Stimulated activated CD8-positive, alpha-beta memory T cell treated with anti-CD3 and anti-CD28 coated beads, Interleukin-15, amount 100 ng/mL, for 48 hours (primary cell): Measurements from ENCODE around the gene ANXA10.
"Not testable (repeated sequence)": the region's sequence is repeated elsewhere in the genome, so short reads cannot be mapped to it uniquely, and the experiment has no call there.

Experiments used
- DNase-seq, 2 donors: peaks; one replicate each; pipeline ENCODE4 v3.0.0-alpha.2; 2020; ENCODE audit warnings: low read depth in 2 of 2

The ANXA10 gene

DNA sequence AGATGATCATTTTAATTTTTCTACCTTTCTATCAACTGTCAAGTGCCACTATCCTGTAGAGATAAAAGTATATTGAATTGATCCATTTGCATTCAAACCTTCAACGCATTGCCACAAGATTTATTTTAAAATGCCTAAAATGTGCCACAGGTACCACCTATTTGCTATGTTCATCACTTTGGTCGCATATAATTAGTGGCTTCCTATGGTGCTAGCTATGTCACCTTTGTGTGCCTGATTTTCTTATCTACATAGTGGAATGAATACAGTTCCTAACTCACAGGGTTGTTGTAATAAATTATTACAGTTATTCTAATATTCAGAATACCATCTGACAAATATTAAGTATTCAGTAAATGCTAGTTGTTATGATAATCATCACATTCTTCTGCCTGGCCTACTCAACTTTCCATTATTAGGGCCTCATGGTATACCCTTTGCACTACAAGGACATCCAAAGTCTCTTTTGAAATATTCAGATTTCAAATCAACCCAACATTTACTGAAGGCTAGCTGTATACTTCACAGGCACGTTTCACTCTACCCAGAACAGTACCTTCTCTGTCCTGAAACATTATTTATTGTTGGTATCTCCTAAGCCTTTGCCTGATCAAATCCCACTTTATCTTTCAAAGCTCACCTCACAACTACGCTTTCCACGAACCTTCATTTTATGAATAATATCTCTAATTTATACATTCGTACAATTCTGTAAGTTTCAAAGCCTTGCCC, 62.4 kb downstream of the ANXA10 start:
- DNase-seq: no peak

GRCh38 chr4:168162604-168163003, 70.3 kb downstream of the ANXA10 start:
- no peak for DNase-seq

DNA sequence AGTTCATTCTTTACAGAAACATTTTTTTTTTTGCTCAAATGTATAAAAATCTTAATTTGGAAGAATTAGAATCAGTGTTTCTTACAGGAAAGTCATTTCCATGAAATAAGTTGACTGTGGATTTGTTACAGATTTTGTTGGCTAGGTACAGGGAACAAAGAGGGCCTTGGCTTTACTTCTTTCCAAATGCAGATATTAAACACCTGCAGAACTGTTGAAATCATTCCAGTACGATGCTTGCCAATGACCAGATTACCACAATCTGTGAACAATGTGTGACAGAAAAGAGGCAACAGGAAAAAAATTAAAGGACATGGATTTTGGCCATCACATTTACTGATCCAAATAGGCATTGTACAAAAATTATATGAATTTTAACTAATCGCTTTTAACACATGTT, 70.8 kb downstream of the ANXA10 start:
- DNase-seq: no peak

- DNase-seq: no peak
Measured at GRCh38 chr4:168164045-168164444, 71.7 kb downstream of the ANXA10 start.

DNA sequence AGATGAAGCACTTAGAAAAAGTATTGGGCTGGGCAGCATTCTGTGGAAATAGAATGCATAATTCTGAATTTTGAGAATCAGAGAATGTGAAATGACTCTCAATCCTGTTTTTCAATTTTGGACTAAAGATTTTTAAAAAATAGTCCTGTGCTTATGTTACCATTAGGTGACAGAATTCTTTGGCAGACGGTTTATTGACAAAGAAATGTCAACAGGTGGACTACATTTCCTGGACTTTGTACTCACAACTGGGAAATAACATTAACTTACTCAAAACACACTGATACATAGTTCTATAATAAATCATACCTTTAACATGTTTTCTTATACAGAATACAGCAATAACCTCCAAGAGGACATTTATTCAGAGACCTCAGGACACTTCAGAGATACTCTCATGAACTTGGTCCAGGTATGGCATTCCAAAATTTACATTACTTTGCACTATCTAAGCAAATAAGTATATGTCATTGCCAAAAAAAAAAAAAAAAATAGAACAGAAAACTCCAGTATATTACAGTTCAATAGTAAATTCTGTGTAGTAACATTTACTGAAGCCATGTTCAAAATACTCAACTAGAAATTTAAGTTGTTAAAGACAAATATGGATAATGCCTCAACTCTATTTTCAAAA, 72.7 kb downstream of the ANXA10 start:
- DNase-seq: no peak

- no peak for DNase-seq
Measured at GRCh38 chr4:168167714-168168284, 75.5 kb downstream of the ANXA10 start.

GRCh38 chr4:168174308-168174707, 82.0 kb downstream of the ANXA10 start:
- no peak for DNase-seq

GRCh38 chr4:168177546-168178149, 85.3 kb downstream of the ANXA10 start:
- no peak for DNase-seq

DNA sequence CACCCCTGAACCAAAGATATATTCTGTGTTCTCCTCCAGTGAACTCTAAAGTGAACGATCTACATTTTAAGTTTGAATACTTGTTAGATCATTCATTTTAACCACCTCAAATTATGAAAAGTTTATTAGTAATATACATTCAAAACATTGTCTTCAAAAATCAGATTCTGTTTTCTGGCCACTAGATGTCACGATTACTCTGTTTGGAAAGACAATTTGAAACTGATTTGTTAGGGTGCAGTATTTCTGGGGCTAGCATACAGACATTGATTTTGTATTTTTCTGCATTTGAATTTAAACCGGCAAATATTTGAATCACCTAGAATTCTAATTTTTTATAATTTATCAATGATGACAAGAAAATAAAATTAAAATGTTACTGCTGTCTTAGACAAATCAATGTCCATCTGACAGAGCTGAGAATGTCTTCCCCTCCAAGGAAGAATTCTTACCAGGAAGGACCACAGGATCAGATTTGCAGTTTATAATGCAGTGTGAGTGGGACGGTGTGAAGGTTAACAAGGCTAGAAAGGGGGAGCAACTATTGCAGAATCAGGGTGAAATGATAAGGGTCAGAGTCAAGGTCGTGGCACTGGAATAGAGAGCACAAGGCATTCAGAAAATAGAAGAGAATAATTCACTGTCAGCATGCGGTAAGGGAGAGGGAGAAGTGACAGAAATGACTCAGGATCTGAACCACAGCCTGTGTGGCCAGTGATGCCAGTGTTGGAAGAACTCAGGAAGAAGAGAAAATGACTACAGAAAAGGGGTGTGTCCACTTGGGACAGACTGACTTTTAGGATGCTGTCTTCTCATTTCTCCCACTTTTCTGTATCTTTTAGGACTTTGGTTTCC, 91.6 kb downstream of the ANXA10 start:
- DNase-seq: no peak

GRCh38 chr4:168188754-168189153, 96.4 kb downstream of the ANXA10 start:
- DNase-seq: no peak

DNA sequence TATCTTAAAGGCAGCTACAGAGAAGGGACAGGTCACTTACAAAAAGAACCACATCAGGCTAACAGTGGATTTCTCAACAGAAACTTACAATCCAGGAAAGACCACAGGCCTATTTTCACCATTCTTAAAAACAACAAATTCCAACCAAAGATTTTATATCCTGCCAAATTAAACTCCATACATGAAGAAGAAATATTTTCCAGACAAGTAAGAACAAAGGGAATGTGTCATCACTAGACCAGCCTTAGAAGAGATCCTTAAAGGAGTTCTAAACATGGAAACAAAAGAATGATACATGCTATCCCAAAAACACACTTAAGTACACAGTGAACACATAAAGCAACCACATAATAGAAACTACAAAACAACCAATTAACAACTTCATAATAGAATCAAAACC, 105.6 kb downstream of the ANXA10 start:
- no peak for DNase-seq

DNA sequence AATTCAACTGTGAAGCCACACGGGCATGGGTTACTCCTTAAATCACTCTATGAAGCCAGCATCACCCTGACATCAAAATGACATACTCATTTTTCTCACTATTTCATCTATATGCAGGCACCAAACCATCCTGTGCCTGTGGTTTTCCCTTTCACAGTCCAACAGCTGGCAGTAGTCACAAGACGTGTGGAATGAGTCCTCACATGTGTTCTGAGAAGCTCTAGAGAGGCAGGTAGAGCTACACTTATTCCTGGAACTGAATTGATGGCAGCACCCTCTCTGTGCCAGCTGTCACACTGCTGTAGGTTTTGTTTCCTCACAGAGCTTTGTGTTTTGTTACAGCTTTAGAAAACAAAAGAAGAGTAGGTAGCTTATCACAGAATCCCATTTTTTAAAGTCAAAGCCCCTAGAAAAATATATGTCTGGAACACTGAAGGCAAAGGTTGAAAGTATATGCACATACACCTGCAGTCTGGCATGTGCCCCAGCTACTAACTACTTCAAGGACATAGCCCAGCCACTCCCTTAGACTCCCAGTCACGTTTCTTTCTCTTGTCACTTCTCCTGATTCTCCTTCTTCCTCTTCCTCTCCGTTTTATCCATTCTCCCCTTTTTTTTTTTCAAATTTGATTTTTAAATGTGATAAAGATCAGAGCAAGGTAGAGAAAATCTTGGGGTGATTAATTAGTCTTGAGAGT, 107.1 kb downstream of the ANXA10 start:
- DNase-seq: no peak

DNA sequence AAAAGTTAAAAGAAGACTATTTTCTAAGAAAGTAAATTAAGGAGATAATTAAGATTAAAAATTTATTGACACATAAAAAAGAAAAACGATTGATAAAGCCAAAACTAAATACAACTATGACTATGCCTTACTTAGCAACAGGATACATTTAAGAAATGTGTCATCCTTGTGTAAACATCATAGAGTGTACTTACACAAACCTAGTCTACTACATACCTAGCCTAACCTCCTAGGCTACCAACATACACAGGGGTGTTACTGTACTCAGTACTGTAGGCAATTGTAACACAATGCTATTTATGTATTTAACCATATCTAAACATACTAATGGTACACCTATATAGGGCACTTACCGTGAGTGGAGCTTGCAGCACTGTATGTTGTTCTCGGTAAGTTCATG, 108.3 kb downstream of the ANXA10 start:
- no peak for DNase-seq

DNA sequence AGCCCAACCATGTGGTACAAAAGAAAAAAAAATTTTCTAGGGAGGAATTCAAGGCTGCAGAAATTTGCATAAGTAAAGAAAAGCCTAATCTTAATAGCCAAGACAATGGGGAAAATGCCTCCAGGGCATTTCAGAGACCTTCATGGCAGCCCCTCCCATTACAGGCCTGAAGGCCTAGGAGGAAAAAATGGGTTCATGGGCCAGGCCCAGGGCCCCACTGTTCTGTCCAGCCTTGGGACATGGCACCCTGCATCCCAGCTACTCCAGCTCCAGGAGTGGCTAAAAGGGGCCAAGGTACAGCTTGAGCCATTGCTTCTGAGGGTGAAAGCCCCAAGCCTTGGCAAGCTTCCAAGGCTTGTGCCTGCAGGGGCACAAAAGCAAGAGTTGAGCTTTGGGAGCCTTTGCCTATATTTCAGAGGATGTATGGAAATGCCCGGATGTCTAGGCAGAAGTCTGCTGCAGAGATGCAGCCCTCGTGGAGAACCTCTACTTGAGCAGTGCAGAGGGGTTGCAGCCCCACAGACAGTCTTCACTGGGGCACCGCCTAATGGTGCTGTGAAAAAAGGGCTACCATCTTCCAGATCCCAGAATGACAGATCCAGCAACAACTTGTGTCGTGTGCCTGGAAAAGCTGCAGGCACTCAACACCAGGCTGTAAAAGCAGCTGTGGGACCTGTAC, 111.0 kb downstream of the ANXA10 start:
- no peak for DNase-seq

DNA sequence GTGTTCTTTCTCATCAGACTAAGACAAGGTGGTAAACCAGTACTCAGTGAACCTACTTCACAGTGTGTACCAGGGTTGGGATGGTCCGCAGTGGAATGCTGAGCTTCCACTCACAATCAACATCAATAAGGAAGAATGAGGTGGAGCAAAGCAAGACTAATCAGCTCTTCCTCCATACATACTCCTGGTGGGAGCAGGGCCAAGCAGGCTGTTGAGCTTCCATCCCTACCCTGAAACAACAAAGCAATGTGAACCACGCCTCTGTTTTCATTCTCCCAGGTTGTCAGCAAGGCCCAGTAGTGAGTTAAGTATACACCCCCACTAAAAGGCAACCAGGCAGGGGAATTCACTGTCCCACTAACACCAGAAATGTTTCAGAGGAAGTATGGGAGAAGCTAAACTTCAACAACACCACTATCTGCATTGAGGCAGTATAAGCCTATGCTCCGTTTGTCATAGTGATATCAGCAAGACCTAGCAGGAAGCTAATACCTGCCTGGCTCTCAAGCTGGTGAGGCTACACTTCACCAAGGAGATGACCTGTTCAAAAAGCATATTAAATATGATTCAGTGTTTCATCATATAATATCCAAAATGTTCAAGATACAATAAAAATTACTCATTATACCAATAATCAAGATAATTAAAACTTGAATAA, 116.7 kb downstream of the ANXA10 start:
- DNase-seq: no peak

DNA sequence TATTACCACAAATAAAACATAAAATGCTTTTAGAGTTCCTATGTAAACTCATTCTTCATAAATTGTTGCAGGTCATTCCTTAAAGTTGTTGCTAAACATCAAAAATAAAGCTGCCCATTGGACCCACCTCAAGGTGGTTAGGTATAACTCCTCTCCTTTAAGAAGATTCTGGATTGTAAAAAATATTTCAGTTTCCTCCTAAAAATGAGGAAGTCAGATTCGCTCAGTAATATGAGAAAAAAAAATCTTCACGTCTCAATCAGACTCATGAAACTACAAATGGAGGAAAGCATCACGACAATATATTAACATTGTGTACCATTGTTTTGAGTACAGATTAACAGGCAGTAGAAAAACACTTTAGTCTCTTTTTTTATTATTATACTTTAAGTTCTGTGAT, 120.3 kb downstream of the ANXA10 start:
- DNase-seq: no peak

DNA sequence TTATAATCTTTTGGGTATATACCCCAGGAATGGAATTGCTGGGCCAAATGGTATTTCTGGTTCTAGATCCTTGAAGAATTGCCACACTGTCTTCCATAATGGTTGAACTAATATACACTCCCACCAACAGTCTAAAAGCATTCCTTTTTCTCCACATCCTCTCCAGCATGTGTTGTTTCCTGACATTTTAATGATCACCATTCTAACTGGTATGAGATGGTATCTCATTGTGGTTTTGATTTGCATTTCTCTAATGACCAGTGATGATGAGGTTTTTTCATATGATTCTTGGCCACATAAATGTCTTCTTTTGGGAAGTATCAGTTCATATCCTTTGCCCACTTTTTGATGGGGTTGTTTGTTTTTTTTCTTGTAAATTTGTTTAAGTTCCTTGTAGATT, 121.2 kb downstream of the ANXA10 start:
- not testable (repeated sequence) for DNase-seq

DNA sequence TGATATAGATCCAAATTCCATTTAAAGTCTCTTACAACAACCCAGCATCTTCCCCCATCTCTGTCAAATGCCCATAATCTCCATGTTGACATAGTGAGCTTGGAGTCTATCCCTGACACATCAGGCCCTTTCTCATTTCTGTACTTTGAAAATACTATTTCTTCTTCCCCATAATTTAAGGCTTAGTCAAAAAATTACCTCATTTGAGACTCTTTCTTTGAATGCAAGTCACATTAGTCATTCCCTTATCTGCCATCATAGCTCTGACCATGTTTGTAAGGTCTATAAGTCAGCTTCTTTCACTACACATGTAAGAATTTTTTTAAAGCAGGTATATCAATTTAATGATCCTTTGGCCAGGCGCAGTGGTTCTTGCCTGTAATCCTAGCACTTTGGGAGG, 126.3 kb downstream of the ANXA10 start:
- no peak for DNase-seq

- DNase-seq: no peak
Measured at GRCh38 chr4:168220893-168221292, 128.6 kb downstream of the ANXA10 start.

DNA sequence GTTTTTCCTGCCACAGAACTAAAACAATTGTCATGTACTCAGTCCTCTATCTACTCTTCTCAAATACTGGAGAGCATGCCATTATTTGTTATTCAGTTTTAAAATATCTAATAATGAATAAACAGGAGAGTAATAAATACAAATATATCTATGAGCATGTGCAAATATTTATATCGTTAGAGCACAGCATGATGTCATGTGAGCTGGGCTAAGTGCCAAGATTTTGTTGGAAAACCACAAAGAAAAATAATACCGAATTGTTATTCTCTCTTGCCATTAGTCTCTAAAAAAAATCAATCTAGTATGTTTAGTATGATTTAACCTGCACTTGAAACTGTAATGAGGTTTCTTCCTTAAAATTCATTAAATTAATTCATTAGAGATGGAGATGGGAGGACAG, 129.0 kb downstream of the ANXA10 start:
- no peak for DNase-seq
